Fibroblast of gingiva (primary cell): ENCODE data around the gene RGS9BP.
"Not testable (repeated sequence)": the region's sequence is repeated elsewhere in the genome, so short reads cannot be mapped to it uniquely, and the experiment has no call there.

Experiments used
- DNase-seq: peaks from one replicate; pipeline ENCODE4 v3.0.0-alpha.2; 2011; ENCODE audit warnings: low read depth

The RGS9BP gene, protein sequence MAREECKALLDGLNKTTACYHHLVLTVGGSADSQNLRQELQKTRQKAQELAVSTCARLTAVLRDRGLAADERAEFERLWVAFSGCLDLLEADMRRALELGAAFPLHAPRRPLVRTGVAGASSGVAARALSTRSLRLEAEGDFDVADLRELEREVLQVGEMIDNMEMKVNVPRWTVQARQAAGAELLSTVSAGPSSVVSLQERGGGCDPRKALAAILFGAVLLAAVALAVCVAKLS

DNA sequence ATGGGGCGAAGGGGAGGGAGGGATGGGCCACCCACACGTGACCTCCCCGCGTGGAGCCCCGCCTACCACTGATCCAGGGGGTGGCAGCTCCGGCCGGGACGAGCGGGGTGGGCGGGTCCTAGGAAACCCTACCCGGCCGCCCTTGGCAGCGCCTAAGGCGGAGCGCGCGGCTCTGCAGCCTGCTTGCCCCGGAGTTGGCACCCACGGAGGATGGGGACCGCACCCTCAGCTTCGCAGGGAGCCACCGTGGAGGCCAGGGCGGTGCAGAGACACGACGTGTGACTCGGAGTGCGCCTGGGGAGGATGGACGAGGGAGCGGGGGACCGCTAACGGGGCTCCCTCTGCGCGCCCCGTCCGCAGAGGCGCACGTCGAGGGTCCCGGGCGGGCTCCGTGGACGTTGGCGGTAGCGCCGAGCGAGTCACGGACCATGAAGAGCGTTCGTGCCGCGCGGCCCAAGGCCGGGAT is at the start of gene RGS9BP:
RGS9BP (plus strand) TSS at position 129 of the 466 bp plus-strand sequence. CDS start 416 bp downstream, outside the sequence.
- peak; percentile 78 for DNase-seq

DNA sequence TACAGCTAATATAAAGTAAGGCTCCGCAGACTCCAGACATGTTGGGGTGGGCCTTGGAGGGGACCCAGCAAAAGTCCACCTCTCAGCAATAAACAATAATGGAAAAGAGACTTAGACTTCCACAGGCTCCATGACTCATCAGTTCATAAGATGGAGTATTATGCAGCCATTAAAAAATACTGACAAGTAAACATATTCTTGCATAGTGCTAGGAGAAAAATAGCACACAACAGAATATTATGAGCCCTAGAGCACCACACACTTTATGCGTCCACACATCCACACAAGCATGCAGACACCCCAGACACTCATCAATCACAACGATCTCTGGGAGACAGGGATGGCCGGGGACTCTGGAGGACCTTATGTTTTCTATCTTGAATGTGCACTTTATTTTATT is 48.7 kb upstream of the RGS9BP start:
- no peak for DNase-seq

DNA sequence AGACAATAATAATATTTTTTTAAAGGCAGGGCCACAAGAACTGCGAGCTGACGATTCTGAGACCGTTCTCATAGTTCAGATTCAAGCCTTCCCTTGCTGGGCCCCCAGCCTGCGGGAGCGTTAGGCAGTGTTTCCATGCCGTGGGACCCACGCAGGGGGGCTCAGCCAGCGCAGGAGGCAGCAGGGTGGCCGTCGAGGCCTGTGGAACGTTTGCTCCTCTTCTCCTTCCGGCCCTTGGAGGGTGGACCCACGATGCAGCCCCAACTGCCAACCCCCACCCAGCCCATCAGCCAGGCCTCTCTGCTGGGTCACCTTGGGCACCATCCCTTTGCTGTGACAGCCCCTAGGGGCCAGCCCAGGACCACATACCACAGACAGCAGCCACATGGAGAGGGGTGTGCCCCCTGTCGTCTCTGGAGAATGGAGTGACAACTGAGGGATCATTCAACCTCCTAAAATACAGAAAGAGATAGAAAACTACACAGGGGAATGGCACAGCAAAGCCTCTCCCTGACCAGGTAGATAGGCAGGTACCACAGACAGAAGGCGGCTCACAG is 47.9 kb upstream of the RGS9BP start:
- no peak for DNase-seq

DNA sequence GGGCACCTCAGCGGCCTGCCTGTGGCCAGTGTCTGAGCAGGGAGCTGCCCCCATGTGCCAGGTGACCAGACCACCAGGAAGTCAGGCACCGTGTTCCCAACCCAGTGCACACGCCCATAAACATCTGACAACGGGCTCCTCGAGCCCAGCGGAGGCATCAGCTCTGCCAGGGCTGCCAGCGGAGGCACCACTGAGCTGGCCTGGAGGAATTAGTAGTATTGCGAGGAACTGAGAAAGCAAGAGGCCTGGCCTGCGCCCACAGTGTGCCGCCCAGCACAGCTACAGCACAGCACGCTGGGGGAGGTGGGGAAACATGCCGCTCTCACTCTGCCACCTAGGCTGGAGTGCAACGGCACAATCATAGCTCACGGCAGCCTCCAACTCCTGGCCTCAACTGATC is 45.3 kb upstream of the RGS9BP start:
- DNase-seq: no peak

DNA sequence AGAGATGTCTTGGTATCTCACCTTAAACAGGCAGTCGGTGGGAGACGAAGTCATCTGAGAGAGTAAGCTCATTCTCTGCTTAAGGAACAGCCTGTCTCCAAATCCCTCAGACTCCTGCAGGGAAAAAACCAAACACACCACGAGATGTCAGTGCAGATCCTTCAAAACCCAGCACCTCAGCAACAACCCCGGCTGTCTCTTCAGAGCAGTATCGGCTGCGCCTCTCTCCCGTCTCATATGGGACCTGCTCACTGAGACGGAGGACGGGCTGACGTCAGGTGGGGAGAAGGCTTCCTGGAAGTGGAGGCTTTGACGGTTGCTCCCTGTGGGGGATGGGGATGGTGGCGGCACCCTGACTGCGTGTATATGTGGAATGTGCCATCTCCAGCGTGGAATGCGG is 44.3 kb upstream of the RGS9BP start:
- no peak for DNase-seq

DNA sequence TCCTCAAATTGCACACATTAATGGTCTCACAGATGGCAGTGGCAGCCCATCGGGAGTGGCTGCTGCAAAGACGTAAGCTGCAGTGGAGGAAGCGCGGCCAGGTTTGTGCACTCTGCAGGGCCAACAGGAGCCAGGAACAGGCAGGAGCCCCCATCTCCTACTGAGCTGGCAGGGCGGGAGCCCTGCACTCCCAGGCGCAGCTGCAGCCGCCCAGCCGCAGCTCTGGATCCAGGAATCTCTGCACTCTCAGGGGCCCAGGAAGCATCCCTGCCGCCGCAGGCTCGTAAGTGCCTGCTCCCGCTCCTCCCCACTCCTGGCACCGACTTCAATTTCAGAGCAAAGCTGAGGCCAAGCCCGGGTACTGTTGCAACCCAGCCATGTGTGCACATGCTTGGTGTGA is 38.2 kb upstream of the RGS9BP start:
- DNase-seq: no peak

DNA sequence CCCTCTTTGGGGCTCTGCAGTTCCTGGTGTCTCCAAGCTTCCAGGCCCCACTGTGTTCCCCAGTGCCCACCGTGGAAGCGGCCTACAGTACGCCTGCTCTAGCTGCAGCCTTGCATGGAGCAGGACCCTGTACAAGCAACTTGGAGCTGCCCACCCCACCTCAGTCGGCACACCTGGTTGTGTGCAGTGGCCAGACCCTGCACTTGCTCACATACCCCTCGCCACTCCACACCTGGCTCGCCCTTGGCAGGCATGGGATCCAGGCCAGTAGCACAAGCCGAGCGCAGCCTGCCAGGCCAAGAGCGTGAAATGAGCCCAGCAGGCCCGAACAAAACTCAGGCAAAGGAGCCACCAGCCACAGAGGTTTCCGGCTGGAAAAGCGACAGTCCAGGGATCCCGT is 37.0 kb upstream of the RGS9BP start:
- DNase-seq: no peak

DNA sequence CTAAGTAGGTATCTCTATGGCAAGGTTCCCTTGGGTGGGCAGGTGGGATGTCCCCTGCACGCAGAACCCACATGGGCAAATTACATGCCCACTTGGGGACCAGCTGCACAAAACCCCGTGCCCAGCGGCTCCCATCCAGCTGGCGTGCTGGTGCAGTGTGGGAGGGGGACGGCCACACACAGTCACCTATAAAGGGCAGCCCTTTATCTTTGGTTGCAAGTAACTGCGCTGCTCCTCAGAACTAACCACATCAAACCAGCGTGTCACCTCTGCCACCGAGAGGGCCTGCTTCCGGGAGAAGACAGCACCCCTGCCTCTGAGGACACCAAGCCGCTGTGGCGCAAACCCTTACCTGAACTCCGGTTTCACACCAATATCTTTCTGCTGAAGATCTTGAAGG is 32.9 kb upstream of the RGS9BP start:
- DNase-seq: no peak

DNA sequence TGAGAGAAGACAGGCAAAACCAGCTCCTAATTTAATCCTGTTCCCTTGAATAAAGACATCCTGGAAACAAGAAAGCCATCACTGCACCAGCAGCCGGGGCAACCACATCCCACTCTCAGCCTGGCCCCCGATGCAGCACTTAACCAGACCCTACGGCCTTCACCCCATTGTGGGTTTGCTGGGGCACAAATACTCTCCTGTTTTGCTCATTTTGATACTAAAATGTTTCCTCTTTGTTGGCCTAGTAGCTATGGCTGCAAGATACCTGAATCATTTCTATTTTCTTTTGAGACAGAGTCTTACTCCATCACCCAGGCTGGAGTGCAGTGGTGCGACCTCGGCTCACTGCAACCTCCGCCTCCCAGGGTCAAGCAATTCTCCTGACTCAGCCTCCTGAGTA is 29.1 kb upstream of the RGS9BP start:
- no peak for DNase-seq

DNA sequence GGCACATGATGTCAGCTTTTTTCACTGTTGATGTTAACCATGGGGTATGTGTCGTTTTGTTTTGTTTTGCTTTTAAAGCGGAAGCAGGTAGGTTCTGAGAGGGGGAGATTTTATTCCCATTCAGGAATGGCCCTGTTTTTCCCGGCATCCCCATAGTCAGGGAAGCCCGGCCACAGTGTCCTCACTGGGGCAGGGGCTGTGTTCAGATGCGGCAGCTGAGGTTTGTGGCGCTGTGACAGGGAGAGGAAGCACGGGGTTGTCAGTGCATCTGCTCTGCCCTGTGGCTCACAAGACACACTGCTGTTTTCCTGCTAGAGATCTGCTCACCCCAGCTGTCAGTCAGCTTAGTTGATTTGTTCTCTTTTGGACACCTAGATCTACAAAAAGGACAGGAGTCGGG is 28.3 kb upstream of the RGS9BP start:
- DNase-seq: no peak

DNA sequence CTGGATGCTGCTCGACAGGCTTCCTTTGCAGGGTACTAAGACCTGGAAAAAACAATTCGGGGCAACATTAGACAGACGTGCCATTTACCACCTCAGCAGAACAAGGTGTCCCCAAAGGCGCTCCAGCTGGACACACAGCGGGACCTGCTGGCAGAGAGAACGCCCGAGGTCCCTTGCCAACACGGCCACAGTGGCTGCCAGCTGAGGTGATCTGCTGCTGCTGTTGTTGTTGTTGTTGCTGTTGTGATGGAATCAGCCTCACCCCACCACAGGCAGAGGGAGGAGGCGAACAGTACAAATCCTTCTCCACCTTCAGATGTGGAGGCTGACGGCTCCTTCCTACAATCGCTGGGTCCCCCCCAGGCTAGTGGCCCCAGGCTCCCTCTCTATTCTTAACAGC is 25.9 kb upstream of the RGS9BP start:
- DNase-seq: no peak

DNA sequence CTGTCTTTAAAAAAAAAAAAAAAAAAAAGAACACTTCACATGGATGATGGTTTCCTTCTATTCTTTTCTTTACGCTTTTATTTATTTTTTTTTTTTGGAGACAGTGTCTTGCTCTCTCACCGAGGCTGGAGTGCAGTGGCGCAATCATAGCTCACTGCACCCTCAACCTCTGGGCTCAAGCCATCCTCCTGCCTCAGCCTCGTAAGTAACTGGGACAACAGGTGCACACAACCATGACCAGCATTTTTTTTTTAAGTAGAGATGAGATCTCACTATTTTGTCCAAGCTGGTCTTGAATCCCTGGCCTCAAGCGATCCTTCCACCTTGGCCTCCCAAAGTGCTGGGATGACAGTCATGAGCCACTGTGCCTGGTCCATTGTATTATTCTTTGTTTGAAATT is 25.0 kb upstream of the RGS9BP start:
- no peak for DNase-seq

DNA sequence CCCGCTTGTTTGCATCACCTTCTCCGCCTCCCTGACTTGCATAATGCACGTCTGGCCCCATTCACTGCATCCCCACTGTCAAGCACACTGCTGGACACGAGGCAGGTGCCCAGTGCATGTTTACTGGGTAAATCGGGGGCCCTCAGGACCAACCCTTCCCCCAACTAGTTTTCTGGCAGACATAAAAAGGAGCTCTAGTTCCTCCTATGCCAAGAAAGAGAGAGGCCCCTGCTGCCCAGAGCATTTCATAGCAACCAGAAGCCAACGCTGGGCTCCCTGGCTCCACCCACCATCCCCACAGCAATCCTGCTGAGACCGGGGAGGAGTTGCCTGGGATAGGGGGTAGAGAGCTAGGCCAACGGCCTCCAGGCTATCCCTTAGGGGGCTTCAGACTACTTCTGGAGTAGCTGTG is 23.9 kb upstream of the RGS9BP start:
- no peak for DNase-seq

DNA sequence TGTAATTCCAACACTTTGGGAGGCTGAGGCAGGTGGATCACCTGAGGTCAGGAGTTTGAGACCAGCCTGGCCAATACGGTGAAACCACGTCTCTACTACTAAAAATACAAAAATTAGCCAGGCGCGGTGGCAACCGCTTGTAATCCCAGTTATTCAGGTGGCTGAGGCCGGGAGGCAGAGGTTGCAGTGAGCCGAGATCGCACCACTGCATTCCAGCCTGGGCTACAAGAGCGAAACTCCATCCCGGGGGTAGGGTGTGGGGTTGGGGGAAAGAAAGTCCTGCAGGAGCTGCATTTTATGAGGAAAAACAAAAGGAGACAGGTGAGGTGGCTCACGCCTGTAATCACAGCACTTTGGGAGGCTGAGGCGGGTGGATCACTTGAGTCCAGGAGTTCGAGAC is 23.3 kb upstream of the RGS9BP start:
- DNase-seq: not testable (repeated sequence)

DNA sequence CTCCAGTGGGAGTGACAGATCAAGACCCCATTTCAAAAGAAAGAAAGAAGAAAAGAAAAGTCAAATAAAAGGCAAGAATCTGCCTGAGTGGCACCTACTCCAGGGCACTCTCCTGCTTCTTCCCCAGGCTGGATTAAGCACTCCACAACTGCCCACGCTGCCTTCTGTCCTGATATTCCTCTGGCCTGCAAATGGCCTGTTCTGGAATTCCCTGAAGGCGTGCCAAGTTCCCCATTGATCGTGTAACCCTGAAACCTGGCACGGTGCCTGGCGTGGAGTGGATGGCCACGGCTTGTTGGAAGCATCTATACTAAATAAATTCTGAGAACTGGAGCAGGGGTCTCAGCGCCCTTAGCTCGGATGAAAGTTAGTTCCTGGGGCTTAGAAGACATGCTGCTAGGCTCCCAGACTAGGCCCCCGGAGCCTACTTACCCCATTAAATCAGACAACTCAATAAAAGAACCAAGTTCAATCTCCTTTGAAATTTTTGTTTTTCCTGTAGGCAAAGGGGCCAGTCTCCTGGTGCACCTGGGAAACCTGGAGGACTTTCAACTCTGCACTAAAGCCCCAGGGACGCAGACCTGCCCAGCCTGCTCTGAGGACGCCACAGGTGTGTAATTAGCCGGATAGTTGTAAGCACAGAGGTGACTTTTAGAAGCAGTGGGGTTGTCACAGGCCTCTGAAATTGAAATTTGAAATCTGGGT is 22.6 kb upstream of the RGS9BP start:
- no peak for DNase-seq

DNA sequence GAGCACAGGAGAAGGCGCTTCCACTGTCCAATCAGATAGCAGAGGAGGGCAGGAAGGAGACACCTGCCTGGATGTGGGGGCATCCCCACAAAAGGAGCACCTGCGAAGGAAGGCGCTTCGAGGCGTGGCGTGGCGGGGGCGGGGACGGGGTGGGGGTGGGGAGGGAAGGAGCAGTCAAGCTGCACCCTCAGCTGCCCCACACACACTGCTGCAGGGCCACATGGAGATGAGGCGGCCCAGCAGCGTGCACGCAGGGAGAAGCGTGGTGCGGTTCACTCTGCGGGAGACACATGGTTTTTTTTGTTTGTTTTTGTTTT is 22.1 kb upstream of the RGS9BP start:
- DNase-seq: no peak

DNA sequence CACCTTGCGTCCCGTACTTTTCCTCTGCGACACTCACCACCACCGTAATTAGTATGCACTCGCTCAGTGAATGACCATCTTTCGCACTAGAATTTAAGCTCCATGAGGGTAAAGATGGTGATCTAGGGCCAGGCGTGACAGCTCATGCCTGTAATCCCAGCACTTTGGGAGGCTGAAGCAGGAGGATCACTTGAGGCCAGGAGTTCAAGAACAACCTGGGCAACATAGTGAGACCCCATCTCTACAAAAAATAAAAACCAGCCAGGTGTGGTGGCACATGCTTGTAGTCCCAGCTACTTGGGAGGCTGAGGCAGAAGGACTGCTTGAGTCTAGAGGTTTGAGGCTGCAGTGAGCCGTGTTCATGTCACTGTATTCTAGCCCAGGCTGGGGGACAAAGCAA is 19.3 kb upstream of the RGS9BP start:
- DNase-seq: not testable (repeated sequence)

DNA sequence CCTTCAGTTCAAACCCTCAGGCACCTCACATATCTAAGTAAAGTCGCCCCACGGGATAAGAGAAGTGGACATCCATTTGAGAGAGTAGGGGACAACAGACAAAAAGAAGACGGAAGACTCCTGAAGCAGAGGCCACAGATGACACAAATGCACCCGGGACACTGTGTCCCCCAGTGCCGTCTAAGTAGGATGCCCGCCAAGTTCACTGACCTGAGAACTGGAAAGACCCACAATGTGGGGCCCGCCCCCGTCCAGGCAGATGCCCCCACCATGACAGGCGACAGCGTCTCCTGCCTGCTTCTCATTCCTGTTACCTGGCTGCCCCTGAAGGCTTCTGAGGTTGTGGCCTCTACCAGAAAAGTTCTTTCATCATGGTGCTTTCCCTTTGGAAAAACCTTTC is 17.6 kb upstream of the RGS9BP start:
- DNase-seq: no peak

DNA sequence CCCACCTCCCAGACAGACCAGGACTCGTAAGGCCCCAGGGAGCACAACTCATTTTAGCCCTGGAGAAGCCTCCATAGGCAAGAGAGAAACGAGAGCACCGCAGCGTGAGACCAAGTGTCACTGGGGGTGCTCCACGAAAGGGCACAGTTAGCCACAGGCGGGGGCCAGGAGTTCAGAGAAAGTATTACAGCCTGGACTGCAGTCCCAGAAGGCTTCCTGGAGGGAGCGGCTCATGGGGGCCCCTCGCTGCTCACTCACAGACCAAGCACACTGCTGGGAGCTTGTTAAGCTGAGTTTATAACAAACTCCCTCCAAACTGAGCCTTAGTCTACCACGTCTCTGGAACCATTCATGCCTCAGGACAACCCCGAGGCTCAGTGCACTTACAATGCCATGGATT is 17.1 kb upstream of the RGS9BP start:
- no peak for DNase-seq

DNA sequence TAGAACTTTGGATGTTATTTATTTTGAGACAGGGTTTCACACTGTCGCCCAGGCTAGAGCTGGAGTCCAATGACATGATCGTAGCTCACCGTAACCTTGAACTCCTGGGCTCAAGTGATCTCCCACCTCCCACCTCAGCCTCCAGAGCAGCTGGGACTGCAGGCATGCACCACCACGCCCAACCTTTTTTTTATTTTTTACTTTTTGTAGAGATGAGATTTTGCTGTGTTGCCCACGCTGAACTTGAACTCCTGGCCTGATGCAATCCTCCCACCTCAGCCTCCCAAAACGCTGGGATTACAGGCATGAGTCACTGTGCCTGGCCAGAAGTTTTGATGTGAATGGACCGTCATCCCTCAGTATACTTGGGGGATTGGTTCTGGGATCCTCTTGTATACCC is 14.3 kb upstream of the RGS9BP start:
- no peak for DNase-seq

DNA sequence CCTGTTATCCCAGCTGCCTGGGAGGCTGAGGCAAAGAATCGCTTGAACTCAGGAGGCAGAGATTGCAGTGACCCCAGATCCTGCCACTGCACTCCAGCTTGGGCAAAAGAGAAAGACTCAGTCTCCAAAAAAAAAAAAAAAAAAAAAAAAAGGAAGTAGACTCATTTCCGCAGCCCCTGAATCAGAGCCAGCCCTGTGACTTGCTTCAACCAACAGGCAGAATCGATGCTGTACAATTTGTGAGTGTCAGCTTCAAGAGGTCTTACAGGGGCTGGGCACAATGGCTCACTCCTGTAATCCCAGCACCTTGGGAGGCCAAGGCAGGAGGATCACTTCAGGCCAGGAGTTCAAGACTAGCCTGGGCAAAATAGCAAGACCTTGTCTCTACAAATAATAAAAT is 13.5 kb upstream of the RGS9BP start:
- peak; percentile 18 for DNase-seq

DNA sequence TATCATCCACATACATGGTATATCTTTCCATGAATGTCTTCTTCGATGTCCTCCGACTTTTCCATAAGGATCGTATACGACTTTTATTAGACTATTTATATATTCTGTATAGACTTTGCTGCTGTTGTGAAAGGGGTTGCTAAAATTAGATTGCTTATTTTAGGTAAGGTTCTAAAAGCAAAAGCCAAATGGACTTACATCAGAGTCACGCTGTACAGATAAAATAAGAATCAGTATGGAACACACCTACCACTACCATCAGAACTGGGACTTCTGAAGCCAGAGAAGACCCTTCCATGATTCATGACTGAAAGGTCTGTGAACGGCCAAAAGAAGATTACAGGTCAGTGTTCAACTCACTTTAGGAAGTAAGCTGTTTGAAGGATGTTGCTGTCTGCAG is 9.6 kb upstream of the RGS9BP start:
- DNase-seq: no peak

DNA sequence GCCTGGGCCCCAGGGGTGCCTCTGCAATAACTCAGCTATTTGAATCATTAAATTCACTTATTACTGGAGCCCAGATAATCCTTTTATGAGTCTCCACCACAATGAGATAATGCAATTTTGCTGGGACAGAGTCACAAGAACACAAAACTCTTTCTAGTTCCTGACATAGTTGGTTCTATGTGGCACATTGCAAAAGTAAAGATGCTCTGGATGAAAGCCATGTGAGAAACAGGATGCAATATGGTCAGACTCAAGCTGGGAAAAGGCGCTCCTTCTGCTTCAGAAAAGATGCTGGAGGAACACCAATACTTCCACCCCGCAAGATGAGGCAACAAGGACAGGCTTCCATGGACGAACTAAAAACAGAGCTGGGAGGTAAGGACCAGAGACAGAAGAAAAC is 6.3 kb upstream of the RGS9BP start:
- no peak for DNase-seq
